Measurements from ENCODE around the gene KCNH8. TPM values are rescaled to one million over a fixed set of nuclear protein-coding genes. Genes with fewer than 3 reads are reported as not detected.
"Not testable (repeated sequence)": the region's sequence is repeated elsewhere in the genome, so short reads cannot be mapped to it uniquely, and the experiment has no call there.

KCNH8 gene
- total RNA-seq, 1 donor from 2014 or later: not detected

DNA sequence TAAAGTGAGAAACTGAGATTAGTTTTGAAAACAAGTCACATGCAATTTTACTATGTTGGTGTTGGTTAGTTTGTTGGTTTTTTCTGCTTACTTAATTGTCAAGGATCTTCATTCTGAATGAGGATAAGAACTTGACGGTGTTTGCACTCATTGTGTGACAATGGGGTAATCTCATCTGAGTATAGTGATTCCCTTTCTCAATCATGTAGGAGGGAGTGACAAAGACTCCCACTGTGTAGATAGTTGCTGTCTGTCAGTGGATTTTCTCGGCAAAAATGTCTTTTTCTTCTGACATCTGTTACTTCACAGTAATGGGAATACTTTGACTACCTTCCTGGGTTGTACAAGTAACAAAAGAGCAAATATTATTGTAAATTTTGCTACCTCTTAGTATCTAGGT is 23.5 kb downstream of the KCNH8 start:
- no peak for DNase-seq (ENCODE audit: extremely low read depth, low read depth, low spot score)

DNA sequence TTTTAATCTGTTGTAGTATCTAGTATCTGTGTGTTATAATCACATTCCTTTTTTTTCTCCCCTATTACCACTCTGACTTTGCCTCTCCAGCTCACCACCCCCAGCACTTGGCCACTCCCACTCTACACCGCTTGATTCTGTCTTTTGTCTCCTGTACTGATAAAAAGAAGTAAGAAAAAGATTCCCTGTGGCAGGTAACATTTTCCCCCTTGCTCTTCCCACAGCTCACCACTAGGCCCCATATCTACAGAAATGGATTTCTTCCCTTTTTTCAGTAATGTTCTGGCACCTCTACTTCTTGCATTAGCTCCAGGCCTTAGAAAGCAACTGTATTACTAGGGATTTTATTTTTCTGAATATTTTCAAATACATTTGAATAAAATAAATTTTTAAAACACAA is 25.6 kb downstream of the KCNH8 start:
- DNase-seq (ENCODE audit: extremely low read depth, low read depth, low spot score): no peak

DNA sequence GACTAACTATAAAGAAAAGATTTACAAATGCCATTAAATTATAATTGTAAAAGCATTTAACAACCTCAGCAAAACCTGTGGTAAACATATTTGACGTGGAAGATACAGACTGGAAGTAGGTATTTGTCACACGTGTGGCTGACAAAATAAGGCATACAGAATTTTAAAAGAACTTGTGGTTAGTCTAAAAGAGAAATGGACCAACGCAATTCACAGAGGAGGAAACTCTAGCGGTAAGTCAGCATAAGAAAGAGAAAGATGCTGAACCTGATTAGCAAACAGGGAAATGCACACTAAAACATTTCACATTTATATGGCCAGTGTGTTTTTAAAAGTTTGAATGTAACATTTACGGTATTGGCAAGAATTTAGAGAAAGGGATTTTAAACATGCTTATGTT is 35.3 kb downstream of the KCNH8 start:
- DNase-seq (ENCODE audit: extremely low read depth, low read depth, low spot score): no peak

DNA sequence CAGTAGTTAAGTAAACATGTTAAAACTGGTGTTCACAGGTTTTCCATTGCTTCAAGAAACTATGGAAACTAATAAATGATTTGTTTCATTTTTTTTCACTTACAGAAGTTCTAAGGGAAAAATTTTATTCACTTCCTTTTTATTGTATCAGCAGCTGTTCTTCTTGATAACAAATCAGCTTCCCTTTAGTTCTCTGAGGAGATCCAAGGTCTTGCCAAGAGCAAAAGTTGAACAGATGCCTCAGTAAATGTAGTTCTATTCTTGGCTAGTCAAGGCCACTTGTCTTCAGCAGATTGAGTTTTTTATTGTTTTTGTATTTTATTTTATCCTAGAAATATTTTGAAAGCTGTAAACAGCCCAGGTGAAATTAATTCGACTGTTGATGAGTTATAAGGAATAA is 41.8 kb downstream of the KCNH8 start:
- DNase-seq (ENCODE audit: extremely low read depth, low read depth, low spot score): no peak

DNA sequence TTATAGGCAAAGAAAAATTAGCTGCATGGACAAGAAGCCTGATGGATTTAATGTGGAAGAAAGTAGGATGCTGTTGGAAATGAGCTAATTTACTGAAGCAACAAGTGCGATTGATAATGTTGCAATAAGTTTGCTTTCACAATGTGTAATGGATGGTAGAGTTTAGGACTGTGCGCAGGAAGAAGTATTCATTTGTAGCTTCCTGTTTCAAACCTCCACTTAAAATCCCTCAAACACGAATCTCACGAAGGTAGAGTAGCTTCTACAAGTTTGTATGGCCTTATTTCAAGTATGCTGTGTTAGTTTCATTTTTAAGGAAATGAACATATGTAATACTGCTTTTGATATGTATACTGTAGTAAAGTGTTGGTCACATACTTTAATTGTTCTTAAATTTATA is 42.3 kb downstream of the KCNH8 start:
- no peak for DNase-seq (ENCODE audit: extremely low read depth, low read depth, low spot score)

DNA sequence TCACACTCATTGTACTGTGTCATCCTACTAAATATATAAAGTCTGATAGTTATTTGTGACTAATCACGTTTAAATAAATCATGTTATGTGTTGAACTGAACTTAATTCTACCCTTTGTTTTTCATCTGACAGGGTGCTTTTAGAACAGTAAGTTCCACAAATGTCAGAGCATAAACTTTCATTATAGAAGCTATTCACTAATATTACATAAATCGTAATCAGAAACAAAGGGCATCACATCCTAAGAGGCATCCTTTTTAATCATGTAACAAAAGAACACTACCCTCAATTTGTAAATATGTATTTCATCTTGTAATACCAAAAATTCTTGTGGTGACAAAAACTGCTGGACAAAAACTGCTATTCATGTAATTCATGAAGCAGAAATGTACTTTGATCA is 50.8 kb downstream of the KCNH8 start:
- no peak for DNase-seq (ENCODE audit: extremely low read depth, low read depth, low spot score)

DNA sequence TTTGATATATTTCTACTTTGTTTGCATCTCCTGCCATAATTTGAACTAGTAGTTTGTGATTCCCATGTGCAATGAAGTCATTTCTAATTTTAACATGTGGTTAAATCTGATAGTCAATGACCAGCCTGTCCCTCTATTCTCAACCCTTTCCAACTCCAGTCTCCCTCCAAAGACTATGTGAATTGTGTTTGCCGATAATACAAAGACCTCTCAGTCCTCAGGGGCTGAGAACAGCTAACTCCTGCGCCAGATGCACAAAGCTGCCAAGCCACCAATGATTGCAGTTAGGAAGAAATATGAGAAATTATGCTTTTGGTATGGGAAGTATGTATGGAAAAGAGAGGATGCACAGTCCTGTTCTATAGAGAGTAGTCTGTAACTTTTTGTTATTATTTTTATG is 54.0 kb downstream of the KCNH8 start:
- DNase-seq (ENCODE audit: extremely low read depth, low read depth, low spot score): no peak

DNA sequence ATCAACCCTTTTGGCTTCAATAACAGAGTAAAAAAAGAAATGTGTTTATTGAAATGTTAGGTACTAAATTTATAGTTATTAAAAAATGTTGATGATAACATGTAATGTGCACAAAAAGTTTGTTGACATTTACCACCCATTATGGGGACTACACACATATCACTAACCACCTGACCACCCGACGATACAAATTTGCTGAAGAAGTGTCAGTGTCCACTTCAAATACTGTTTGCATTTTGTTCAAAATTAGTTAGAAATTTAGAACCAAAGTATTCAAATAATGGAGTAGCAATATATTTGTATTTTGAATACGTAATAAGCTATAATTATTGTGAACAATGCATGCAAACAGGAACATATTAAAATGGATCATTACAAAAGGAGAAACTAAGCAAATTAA is 54.4 kb downstream of the KCNH8 start:
- DNase-seq (ENCODE audit: extremely low read depth, low read depth, low spot score): no peak

DNA sequence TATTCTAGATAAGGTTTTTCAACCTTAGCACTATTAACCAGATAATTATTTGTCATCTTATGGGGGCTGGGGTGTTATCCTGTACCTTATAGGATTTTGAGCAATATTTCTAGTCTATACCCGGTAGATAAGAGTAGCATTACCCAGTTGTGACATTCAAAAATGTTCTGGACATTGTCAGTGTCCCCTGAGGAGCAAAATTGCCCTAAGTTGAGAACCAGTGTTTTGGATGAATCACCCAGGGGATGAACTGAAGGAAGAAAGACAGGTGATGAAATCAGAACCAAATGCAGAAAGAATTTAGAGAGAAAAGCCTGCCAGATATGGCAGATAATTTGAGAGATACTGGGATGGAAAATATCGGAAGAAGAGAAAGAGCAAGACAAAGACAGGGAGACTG is 58.2 kb downstream of the KCNH8 start:
- DNase-seq (ENCODE audit: extremely low read depth, low read depth, low spot score): no peak

DNA sequence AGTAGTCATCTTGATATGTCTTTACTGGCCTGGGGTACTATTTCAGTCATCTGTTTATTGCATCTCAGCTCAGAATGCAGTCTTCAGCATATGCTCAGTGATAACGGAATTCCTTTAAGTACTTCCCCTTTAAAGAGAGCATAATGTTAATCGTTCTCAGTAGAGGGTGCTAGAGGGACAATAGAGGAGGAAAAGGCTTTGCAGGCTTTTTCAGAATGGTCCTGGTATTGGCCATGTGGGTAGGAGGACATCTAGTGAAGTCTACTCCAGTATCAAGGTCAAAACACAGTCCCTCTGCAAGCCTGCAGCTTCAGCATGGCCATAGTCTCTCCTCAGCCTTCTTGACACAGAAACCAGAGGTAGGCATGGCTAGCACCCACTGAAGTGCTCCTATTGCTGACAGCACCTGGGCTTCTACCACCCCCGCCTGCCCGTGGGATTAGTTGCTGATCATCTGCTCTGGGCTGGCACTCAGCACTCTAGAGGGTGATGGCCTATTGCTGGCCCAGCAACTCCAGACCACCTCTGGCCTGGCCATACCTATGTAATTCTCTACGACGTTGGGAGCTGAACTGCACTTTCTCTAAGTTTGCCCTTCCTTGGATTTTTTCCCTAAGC is 65.4 kb downstream of the KCNH8 start:
- no peak for DNase-seq (ENCODE audit: extremely low read depth, low read depth, low spot score)

DNA sequence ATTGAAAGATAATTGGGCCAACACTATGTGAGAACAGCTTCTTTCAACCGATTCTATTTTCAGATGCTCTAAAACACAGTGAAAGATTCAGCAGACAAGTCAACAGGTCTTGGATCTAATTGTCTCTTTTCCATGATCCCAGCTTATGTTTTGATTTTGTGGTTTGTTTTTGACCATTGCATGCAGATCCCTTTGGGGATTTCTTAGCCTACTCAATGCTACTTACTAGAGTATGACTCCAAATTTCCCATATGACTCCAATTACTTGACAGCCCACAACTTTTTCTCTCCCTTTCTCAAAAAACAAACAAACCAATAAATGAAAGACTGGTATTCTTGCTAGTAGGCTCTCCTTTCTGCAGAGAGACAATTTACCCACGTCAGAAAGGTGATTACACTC is 67.1 kb downstream of the KCNH8 start:
- DNase-seq (ENCODE audit: extremely low read depth, low read depth, low spot score): no peak

DNA sequence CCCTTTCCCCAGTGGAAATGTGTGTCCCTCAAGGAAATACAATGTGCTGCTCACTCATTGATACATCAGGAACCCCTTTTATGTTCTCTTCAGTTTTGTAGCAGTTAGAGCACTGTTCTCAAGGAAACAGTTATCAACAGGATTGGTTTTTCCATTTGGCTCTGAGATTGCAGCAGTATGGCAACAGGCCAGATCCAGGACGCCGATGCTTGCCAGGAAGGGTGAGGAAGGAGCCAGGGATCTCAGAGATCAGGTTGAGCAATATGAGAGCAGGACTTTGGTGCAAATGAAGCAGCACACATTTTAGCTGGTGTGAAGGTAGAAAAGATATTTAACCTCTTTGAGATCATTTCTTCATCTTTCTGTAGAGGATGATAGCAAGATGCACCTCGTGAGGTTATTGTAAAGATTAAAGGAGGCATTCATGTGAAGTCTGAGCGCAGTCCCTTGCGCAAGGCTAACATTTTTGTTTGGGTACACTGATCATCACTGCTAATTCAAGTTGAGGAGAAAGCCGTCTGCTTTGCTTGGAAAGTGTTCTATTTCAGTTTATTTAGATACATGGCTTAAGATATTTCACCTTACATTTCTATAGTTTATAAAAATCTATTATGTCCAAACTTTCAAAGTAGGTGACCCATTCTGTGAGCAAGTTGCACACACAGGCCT is 68.5 kb downstream of the KCNH8 start:
- no peak for DNase-seq (ENCODE audit: extremely low read depth, low read depth, low spot score)

DNA sequence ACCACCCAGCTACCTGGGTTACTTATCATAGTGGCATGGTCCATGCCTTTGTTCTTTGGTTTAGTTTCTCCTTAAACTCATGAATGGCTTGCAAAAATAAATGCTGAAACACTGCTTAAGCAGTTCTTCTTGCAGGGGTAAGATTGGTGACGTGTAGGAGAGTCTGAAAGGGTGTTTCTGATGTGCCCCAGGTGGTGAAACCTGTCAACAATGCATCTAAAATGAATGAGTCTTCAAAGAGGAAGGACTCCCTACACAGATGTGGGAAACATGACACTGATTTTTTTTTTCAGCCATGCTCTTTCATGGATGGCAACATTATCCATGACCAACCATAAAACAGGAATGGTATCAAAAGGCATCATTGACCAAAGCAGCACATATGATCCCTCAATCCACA is 72.0 kb downstream of the KCNH8 start:
- no peak for DNase-seq (ENCODE audit: extremely low read depth, low read depth, low spot score)

DNA sequence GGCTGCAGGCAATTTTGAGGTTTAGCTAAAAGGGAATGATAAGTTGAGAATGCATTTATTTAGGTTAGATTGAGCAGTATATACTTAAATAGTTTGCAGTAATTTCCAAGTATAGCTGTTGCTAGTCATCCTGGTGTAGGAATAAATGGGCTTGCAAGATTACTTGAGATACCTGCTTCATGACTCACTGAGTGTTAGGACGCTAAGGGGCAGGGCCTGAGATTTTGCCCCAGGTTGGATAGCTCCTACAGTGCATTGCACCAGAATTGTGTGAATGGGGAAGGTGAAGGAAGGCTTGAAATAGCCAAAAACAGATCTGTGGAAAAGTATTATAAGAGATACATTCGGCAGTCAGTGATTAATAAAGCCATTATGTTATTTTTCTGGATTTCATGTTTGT is 72.8 kb downstream of the KCNH8 start:
- no peak for DNase-seq (ENCODE audit: extremely low read depth, low read depth, low spot score)

DNA sequence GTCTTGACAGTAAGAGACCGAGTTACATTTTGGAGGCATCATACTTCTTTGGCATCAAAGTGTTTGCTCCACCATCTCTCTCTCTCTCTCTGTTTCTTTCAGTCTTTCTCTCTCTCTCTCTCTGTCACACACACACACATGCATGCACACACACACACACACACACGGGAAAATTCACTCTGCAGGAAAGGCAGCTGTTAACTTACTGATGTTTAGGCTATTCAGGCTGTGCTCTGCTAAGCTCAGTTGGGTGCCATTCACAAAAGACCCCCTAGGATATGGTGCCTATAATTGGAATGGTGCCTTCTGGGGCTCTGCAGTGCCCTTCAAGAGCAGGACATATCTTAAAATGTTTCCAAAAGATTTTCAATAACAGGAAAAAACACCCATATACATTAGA is 78.2 kb downstream of the KCNH8 start:
- no peak for DNase-seq (ENCODE audit: extremely low read depth, low read depth, low spot score)

DNA sequence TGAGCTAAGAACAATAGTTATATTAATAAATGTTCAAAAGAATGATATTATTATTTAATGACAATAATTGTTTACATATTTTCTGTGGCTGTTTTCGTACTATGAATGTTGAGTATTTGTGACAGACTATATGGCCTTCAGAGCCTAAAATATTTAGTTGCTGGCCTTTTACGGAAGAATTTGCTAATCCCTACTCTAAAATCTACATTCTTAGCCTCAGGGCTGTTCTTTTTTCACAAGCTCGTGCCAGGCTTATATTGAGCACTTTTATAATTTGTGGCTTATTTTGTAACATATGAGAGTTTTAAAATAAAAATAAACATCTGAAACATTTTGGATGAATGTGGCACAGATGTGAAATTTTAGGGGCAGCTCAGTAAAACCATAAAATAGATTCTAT is 79.9 kb downstream of the KCNH8 start:
- DNase-seq (ENCODE audit: extremely low read depth, low read depth, low spot score): no peak

DNA sequence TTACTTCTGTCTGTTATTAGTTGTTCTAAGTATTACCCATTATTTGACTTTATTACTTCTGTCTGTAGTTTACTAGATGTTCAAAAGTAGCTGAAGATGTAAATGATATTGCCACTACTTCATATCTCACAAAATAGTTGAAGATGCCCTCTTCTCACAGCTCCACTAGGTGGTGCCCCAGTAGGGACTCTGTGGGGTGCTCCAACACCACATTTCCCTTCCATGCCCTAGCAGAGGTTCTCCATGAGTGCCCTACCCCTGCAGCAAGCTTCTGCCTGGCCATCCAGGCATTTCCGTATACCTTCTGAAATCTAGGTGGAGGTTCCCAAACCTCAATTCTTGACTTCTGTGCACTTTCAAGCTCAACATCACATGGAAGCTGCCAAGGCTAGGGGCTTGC is 80.8 kb downstream of the KCNH8 start:
- DNase-seq (ENCODE audit: extremely low read depth, low read depth, low spot score): no peak

DNA sequence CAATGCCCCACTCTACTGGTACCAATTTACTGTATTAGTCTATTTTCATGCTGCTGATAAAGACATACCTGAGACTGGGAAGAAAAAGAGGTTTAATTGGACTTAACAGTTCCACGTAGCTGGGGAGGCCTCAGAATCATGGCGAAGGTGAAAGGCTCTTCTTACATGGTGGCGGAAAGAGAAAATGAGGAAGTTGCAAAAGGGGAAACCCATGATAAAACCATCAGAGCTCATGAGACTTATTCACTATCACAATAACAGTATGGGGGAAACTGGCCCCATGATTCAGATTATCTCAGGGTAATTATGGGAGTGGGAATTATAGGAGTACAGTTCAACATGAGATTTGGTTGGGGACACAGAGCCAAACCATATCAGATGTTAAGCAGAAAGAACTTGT is 81.6 kb downstream of the KCNH8 start:
- not testable (repeated sequence) for DNase-seq (ENCODE audit: extremely low read depth, low read depth, low spot score)

DNA sequence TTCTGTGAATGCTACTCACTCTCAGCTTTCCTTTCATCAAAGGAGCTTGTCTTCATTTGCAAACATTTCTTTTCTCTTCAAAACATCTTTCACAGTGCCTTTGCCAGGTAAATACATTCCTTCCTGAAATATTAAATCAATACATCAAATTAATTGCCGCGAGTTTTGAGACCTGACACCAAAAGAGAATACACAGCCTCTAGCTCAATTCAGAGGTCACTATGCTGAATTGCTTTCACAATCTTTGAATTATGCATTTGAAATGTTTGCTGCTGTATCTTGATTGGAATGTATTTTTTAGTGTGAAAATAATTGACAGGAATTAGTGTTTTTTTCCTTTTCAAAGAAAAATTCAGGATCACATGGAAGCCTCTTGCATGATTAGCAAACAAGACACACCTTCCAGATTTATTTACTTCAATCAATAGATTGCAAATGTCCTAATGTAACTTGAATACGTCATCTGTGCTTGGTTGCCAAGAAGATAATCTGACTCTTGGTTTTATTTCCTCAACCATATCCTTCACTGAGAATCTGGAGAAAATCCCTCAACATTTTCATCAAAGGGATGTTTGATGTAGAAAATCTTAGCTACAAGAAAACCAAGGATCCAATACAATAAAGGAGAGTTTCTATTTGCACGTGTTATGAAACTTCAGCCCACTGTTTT is 83.6 kb downstream of the KCNH8 start:
- no peak for DNase-seq (ENCODE audit: extremely low read depth, low read depth, low spot score)

DNA sequence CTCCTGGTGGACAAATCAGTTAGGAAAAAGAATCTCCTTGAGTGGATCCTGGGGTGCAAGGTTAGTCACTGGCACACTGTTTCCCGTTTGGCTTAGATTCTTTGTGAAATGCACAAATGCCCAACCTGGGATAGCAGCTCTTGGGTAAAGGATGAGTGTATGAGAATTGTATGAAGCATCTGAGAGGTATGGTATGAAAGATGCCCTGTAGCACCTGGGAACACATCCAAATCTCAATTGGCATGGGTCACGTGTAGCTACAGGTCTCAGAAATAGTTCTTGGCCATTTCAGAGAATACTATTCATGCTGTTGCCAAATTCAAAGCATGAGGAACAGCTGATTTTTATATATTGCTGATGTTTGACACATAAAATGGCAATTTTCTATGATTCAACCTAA is 84.3 kb downstream of the KCNH8 start:
- DNase-seq (ENCODE audit: extremely low read depth, low read depth, low spot score): no peak

DNA sequence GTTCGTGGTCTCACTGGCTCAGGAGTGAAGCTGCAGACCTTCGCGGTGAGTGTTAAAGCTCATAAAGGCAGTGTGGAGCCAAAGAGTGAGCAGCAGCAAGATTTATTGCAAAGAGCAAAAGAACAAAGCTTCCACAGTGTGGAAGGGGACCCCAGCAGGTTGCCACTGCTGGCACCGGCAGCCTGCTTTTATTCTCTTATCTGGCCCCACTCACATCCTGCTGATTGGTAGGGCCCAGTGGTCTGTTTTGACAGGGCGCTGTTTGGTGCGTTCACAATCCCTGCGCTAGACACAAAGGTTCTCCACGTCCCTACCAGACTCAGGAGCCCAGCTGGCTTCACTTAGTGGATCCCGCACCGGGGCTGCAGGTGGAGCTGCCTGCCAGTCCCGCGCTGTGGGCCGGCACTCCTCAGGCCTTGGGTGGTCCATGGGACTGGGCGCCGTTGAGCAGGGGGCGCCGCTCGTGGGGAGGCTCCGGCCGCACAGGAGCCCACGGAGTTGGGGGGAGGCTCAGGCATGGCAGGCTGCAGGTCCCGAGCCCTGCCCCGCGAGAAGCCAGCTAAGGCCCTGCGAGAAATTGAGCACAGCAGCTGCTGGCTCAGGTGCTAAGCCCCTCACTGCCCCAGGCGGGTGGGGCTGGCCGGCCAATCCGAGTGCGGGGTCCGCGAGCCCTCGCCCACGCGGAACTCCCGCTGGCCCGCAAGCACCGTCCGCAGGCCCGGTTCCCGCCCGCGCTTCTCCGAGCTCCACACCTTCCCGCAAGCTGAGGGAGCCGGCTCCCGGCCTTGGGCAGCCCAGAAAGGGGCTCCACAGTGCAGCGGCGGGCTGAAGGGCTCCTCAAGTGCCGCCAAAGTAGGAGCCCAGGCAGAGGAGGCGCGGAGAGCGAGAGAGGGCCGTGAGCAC is 85.8 kb downstream of the KCNH8 start:
- not testable (repeated sequence) for DNase-seq (ENCODE audit: extremely low read depth, low read depth, low spot score)
